HG02642 (cell line): ENCODE data around the gene GUCA2B.

Source experiments
- ATAC-seq: cut with Tn5 transposase; IDR thresholded peaks from one replicate; pipeline ENCODE4 v1.9.1; 2021; ENCODE audit warnings: mild to moderate bottlenecking; ENCODE audit not compliant: unreplicated experiment, poor library complexity

The GUCA2B gene

GRCh38 chr1:42142894-42143675 lies 10.1 kb upstream of the GUCA2B start:
- no peak for ATAC-seq

DNA sequence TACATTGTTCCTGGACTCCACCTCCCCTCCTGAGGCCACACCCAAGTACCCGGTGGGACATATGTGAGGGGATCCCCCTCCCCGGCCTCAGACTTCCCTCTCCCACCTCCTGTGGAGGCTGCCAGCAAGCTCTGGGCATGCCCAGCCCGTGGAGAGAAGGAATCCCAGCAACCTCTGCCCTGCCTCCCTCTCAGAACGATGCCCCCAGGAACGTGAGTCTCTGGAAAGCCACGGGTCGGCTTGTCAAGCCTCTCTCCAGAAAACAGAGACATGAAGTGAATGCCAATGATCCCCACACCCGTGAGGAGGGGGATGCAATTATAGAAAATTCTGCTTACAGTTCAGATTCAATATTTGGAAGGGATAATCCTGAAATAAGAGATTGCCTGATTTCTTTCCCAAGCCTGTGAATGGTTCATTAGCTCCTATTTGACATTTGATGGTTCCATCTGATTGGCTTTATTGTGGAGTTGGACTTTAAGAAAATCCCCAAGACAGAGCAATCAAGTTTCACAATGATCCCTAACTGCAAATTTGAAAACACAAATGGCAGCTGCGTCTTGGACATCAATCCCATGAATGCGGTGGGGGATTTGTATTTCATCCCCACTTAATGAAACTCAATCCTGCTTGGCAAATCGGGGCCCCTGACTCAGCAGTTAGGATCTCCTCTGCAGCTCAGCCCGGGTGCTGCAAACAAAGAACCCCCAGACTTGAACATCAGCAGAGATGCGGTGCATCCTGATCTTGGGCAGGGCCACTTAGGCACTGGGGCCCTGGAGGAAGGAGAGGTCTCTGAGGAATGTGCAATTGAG lies 9.1 kb upstream of the GUCA2B start:
- no peak for ATAC-seq

DNA sequence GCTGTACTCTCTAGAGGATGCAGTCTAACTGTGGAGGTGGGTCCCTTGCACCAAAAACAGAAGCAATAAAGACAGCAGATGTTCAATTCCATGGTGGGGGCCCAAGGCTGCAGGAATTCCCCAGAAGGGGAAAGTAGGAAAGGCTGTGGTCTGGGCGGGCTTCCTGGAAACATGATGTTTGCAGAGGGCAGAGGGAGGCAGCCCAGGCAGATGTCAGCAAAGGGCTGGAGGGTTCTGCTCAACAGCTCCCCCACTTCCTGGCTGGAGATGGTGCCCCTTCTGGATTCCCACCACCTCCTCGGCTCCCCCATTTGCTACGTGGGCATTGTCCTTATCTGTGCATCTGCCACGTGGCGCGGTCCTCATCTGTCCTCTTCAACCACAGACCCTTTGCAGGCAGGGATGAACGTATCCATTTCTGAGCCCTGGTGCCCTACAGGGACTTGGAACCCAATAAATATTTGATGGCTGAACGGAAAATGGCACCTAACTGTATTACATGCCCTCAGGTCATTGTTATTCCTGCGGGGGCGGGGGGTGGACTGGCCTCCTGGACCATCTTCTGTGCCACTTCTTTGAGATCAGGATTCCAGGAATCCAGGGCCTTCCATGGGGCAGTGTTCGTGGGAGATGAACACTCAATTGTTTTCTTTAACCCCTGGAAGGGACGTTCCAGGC lies 8.4 kb upstream of the GUCA2B start:
- no peak for ATAC-seq

- ATAC-seq = no peak
Observed at GRCh38 chr1:42145389-42145716, 7.9 kb upstream of the GUCA2B start.

- no peak for ATAC-seq
Observed at GRCh38 chr1:42145764-42146625, 7.2 kb upstream of the GUCA2B start.

GRCh38 chr1:42146626-42147320 lies 6.4 kb upstream of the GUCA2B start:
- no peak for ATAC-seq

GRCh38 chr1:42148166-42148565 lies 5.0 kb upstream of the GUCA2B start:
- ATAC-seq = no peak

DNA sequence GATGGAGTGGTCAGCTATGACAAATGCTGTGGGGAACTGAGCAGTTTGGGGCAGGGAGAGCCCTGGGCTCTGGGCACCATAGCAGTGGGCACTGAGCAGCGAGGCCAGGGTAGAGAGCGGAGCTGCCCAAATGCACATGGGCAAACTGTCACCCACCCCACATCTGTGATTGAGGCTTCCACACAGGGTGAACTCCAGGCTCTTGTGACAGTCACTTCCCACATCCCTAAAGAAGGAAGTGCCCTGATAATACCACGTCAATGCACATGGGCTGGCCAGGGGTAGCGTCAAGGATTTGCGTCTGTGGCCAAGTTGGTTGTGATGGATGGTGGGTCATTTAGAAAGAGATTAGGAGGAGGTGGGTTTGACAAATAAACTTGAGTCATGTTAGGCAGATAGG lies 2.6 kb upstream of the GUCA2B start:
- ATAC-seq = no peak

GRCh38 chr1:42152119-42152518 lies 1.1 kb upstream of the GUCA2B start:
- ATAC-seq = no peak

DNA sequence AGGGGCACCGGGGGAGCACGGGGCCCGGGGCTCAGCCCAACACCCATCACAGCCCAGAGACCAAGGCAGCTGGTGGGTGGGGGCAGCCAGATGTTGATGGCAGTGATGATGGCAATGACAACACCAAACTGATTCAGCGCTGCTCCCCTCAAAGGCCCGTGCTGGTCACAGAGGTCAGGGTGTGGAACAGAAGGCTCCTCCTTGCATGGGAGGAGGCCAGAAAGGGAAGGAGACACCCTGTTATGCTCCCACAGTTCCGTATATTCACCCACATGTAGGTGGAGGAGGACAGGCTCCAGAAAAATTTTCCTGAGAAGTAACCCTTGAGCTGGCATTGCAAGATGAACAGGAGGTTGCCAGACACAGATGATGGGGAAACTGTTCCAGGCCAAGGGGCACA lies 414 bp downstream of the GUCA2B start:
- ATAC-seq = no peak

DNA sequence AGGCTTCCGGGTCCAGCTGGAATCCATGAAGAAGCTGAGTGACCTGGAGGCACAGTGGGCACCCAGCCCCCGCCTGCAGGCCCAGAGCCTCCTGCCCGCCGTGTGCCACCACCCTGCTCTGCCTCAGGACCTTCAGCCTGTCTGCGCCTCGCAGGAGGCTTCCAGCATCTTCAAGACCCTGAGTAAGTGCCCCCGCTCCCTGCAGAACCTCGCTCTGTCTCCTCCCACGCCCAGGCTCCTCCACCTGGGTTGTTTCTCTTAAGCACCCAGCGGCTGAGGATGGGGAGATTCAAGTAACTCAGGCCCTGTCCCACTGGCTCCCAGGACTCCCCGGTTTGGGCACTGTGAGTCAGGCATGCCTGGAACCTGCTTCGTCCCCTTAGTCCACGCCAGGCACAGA lies 1.5 kb downstream of the GUCA2B start:
- no peak for ATAC-seq

GRCh38 chr1:42155362-42155761 lies 2.2 kb downstream of the GUCA2B start:
- no peak for ATAC-seq

GRCh38 chr1:42157667-42158066 lies 4.5 kb downstream of the GUCA2B start:
- no peak for ATAC-seq

- no peak for ATAC-seq
Observed at GRCh38 chr1:42158189-42158588, 5.0 kb downstream of the GUCA2B start.

DNA sequence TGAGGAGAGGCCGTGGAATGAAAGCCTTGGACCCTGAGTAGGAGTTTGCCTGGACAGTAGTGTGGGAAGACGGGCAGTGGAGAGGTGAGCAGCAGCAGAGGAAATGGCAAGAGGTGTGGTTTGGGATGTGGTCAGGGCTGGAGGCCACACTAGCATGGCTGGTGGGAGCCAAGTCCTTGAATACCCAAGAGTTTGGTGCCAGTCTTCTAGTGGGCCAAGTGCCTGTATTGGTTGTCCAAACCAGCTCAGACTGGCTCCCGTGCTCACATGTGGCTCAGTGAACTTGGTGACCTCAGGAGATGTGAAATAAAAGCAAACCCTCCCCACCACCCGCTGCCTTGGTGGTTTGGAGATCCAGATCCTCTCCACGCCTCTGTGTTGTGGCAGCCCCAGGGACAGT lies 9.0 kb downstream of the GUCA2B start:
- no peak for ATAC-seq

DNA sequence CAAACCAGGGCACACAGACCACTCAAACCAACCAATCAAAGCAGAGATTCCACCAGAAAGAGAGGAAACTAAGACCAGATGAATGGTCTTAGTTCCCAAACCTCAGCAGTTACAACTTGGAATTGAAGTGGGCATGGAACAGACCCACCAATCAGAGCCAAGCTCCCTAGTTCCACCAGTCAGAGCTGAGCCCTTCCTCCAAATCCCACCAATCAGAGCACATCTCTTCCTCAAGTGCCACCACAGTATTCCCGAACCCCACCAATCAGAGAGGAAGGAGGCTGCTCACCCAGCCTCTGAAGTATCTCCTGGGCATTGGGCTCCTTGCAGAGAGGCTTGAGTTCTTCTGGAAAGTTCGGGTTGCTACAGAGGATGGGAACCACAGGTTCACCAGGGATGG lies 9.9 kb downstream of the GUCA2B start:
- no peak for ATAC-seq

- ATAC-seq = no peak
Observed at GRCh38 chr1:42163536-42164503, 10.6 kb downstream of the GUCA2B start.

GRCh38 chr1:42164551-42165420 lies 11.6 kb downstream of the GUCA2B start, which contains the start of gene GUCA2A:
Gene GUCA2A, minus strand, starts transcription at chr1:42164745. Its CDS starts 33 bp downstream, at chr1:42164712.
- no peak for ATAC-seq
